Spleen (tissue), 7 donors: ENCODE results near the gene UBE2D2.

Experiments
- CTCF ChIP-seq, 11 experiments: fragments of 200-600 bp in 7 of 11; fragments of 450-650 bp in 4 of 11; sonication (generic) in 4 of 11; IDR thresholded peaks in 8 of 11; conservative IDR thresholded peaks in 3 of 11; 1 replicate in 7 of 11; 2 replicates in 4 of 11; pipeline versions ENCODE4 v1.4.0 to v1.8.0; 2016 to 2021; ENCODE audit warnings: antibody characterized with exemption in 11 of 11, inconsistent platforms in 4 of 11, mild to moderate bottlenecking in 1 of 11
- POLR2A ChIP-seq, 3 donors: fragments of 450-650 bp; IDR thresholded peaks; one replicate each; pipeline ENCODE4 v1.5.1; 2017; ENCODE audit warnings: antibody characterized with exemption in 3 of 3, mild to moderate bottlenecking in 1 of 3
- donor health status: DM: no; HTN: no; CAD: no; lungs with moderate emphysema.
- donor health status: DM: no; HTN: no; CAD: no.
- donor health status: DM: no; HTN: no; CAD: no.

- no peak for TF ChIP-seq CTCF (IDR thresholded peaks at IDR 0.05 in 8 of 11, conservative IDR thresholded peaks at IDR 0.05 in 3 of 11)
- no peak for TF ChIP-seq POLR2A (IDR thresholded peaks at IDR 0.05)
These were observed 107.1 kb downstream of the UBE2D2 start for GRCh38 chr5:139668064-139668880.
